H7 (cell line): ENCODE measurements around the gene EPS8L3. TPM values are rescaled to one million over a fixed set of nuclear protein-coding genes. Genes with fewer than 3 reads are reported as not detected.

Experiments used
- DNase-seq: peaks from one replicate; pipeline ENCODE4 v3.0.0; 2012
- H3K27me3 ChIP-seq: 2 replicates; pipeline ENCODE4 v1.6.0; 2011; ENCODE audit warnings: mild to moderate bottlenecking, low read length; ENCODE audit not compliant: control insufficient read depth, insufficient read depth
- H3K36me3 ChIP-seq: replicated peaks from 2 replicates; pipeline ENCODE4 v1.5.1; 2011; ENCODE audit warnings: low read length; ENCODE audit not compliant: control insufficient read depth, insufficient read depth
- H3K4me3 ChIP-seq: 2 replicates; pipeline ENCODE4 v1.5.1; 2011; ENCODE audit warnings: low read depth, mild to moderate bottlenecking, control low read depth, low read length, moderate library complexity; ENCODE audit not compliant: insufficient read depth
- total RNA-seq: library from RNA; depleted of rRNA; stranded (reverse); fragments of >200 nt; shearing (Covaris generic); gene quantifications from 2 replicates; pipeline ENCODE4 v1.2.3, GENCODE V29; 2014

EPS8L3 gene
- total RNA-seq, 1 experiment from 2014 or later, result not detected

- Histone ChIP-seq H3K36me3 (no peaks in the 10 kb centered on the region), H3K27me3 (no peaks in the 10 kb centered on the region), H3K4me3 (no peak overlapping the region)
- no peak for DNase-seq
Measured at GRCh38 chr1:109726007-109726406, 37.7 kb downstream of the EPS8L3 start.

DNA sequence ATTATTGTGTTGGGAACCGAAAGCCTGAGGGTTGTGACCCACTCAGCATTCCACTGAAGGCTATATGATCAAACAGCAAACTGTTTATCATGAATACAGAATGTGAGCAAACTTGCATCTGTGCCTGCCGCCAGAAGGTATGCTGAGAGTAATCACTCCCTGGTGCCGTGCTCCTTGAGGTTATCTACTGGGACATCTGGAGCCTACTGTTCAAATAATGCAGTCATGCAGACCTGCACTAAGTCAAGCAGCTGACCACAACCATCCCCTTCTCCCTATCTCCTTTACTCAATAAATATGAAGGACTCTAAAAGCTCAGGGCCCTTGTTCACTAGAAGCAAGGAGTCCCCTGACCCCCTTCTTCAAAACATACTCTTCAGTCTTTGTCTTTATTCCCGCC lies 38.2 kb downstream of the EPS8L3 start:
- no peaks in the 10 kb centered on the region for H3K27me3 ChIP-seq
- no peak overlapping the region for H3K4me3 ChIP-seq
- H3K36me3 ChIP-seq, result no peaks in the 10 kb centered on the region
- DNase-seq, result no peak

- Histone ChIP-seq H3K27me3 (no peaks in the 10 kb centered on the region), H3K36me3 (no peaks in the 10 kb centered on the region), H3K4me3 (no peak overlapping the region)
- no peak for DNase-seq
Measured at GRCh38 chr1:109724933-109725332, 38.8 kb downstream of the EPS8L3 start.

DNA sequence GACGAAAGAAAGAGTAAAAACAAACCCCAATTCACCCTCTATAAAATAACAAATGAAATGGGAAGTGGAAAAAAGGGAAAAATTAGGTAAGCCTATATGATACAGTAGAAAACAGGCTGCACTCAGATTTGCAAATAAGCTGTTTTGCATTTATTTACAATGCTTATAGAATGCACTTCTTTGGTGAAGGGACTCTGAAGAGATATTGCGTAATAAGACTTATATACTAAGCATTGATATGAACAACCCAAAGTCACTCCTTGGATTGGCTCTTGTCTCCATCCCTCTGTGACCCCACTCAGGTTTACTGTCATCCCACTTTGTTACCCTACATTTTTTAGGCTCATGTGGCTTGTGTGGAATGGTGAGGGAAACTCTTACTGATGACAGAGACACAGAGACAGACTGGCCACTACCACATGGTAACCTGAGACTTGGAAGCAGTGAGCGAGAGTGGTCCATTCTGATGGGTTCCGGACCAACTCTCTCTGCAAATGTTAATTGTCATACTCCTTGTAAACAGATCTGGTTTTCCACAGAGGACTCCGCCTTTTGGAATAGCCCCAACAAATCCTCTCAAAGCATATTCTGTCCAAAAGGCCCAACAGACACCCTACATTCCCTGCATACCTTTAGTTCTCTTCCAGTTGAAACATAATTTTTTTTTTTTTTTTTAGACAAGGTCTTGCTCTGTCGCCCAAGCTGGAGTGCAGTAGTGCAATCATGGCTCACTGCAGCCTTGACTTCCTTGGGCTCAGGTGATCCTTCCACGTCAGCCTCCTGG lies 40.6 kb downstream of the EPS8L3 start:
- Histone ChIP-seq H3K27me3 (no peaks in the 10 kb centered on the region), H3K4me3 (no peak overlapping the region), H3K36me3 (no peaks in the 10 kb centered on the region)
- DNase-seq, result no peak

DNA sequence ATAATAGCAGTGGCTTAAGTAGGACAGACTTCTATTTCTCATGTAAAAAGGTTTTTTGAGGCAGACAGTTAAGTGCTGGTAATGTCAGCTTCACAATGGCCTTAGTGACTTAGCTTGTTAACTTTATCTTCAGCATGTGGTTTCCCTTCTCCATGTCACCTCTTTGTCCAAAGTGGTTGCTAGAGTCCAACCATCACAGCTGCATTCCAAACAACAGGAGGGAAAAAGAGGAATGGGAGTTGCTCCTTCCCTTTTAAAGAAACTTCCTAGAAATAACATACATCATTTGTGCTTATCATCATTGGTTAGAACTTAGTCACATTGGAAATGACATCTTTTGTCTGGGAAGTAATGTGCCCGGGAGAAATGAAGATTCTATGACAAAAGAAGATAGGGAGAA lies 41.8 kb downstream of the EPS8L3 start:
- DNase-seq, result no peak
- no peak overlapping the region for H3K4me3 ChIP-seq
- H3K27me3 ChIP-seq, result no peaks in the 10 kb centered on the region; the same call in 1 of the 2 replicates
- H3K36me3 ChIP-seq, result no peaks in the 10 kb centered on the region

- no peaks in the 10 kb centered on the region for H3K36me3 ChIP-seq
- no peaks in the 10 kb centered on the region; the same call in 1 of the 2 replicates for H3K27me3 ChIP-seq
- no peak overlapping the region for H3K4me3 ChIP-seq
- DNase-seq, result no peak
Measured at GRCh38 chr1:109721042-109721441, 42.7 kb downstream of the EPS8L3 start.

DNA sequence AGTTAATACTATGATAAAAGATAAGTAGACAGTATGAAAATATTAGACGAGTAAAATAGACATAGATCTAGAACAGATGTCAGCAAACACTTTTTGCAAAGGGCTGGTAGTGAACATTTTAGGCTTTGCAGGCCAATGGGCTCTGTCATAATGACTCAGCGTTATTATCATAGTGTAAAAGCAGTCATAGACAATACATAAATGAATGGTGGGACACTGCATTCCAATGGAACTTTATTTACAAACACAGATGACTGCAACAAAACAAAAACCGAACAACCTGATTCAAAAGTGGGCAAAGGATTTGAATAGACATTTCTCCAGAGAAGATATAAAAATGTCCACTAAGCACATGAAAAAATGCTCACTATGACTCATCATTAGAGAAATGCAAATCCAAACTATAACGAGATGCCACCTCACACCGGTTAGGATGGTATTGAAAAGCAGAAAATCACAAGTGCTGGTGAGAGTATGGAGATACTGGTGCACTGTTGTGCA lies 44.3 kb downstream of the EPS8L3 start:
- Histone ChIP-seq H3K4me3 (no peak overlapping the region), H3K36me3 (no peaks in the 10 kb centered on the region), H3K27me3 (no peaks in the 10 kb centered on the region; the same call in 1 of the 2 replicates)
- no peak for DNase-seq

DNA sequence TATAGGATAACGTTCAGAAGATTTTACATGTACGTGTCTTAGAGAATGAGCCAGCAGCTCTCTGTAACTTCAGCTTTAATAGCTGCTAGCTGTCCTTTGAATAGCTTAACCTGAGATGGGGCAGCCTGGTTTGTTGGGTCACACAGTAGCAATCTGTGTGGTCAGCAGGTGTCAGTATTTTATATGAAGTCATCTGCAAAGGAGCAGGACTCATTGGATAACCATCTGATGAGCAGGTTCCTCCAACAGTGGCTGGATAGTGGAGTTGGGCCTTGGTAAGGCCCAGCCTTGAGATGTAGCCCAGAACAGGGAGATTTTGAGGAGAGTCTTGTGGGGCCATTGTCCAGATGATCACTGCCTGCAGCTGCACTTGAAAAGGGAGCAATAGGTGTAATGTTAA lies 45.2 kb downstream of the EPS8L3 start:
- H3K36me3 ChIP-seq, result no peaks in the 10 kb centered on the region
- peak; percentile 54 for DNase-seq
- no peak overlapping the region for H3K4me3 ChIP-seq
- no peaks in the 10 kb centered on the region; the same call in 1 of the 2 replicates for H3K27me3 ChIP-seq

DNA sequence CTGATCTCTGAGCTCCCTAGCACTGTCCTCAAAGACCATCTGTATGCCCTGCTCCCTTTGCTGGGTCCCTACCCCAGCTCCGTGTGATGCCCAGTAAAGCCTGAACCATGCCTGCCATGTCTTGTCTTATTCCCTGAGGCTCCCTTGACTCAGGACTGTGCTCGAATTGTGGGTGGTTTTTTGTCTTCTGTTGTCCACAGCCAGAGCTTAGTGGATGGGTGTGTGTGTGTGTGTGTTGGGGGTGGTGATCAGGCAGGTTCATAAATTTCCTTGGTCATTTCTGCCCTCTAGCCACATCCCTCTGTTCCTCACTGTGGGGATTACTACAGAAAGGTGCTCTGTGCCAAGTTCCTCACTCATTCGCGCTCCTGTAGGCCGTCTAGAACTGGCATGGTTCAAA lies 46.0 kb downstream of the EPS8L3 start:
- no peak for DNase-seq
- Histone ChIP-seq H3K4me3 (no peak overlapping the region), H3K27me3 (no peaks in the 10 kb centered on the region; the same call in 1 of the 2 replicates), H3K36me3 (no peaks in the 10 kb centered on the region)

GRCh38 chr1:109716570-109717090 lies 47.1 kb downstream of the EPS8L3 start:
- DNase-seq, result no peak
- Histone ChIP-seq H3K27me3 (no peaks in the 10 kb centered on the region; the same call in 1 of the 2 replicates), H3K36me3 (no peaks in the 10 kb centered on the region), H3K4me3 (no peak overlapping the region)

DNA sequence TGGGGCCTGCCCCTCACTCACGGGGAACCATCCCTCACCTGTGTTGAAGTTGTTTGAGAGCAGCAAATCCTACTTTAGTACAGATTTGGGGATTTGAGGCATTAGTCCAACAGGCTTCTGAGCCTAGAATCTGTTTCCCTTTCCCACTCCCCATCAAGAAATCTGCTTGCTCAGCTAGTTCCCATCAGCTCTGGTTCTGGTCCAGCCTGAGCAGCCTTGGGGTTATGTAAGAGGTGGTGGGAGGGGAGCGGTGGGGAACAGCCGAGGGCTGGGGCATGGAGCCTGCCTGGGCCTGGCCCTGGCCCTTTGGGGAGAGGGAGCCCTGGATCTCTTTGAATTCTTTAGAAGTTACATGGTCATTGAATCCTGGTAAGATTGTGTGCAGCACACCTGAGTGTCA lies 47.6 kb downstream of the EPS8L3 start:
- Histone ChIP-seq H3K27me3 (no peaks in the 10 kb centered on the region; the same call in 1 of the 2 replicates), H3K4me3 (no peak overlapping the region), H3K36me3 (no peaks in the 10 kb centered on the region)
- peak; percentile 15 for DNase-seq

- H3K4me3 ChIP-seq, result no peak overlapping the region
- H3K27me3 ChIP-seq, result no peaks in the 10 kb centered on the region; the same call in 1 of the 2 replicates
- peak; percentile 2 for DNase-seq
Measured at GRCh38 chr1:109714661-109715372, 48.9 kb downstream of the EPS8L3 start.

DNA sequence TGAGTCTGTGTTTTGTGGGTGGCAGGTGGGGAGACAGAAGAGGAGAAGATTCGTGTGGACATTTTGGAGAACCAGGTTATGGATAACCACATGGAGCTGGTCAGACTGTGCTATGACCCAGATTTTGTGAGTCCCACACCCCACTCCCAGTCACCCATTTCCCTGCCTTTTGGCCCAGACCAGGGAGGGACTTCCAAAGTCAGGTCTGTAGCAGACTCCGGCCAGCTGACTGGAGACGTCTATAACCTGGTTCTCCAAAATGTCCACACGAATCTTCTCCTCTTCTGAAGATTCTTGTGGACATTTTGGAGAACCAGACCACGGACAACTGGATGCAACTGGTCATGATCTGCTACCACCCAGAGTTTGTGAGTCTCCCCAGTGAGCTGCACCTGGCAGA lies 50.1 kb downstream of the EPS8L3 start:
- H3K27me3 ChIP-seq, result no peaks in the 10 kb centered on the region; the same call in 1 of the 2 replicates
- no peaks in the 10 kb centered on the region for H3K36me3 ChIP-seq
- peak; percentile 2 for DNase-seq
- no peak overlapping the region for H3K4me3 ChIP-seq

More at GRCh38 chr1:109714661-109715372, 48.9 kb downstream of the EPS8L3 start:
- H3K36me3 ChIP-seq, result no peaks in the 10 kb centered on the region

DNA sequence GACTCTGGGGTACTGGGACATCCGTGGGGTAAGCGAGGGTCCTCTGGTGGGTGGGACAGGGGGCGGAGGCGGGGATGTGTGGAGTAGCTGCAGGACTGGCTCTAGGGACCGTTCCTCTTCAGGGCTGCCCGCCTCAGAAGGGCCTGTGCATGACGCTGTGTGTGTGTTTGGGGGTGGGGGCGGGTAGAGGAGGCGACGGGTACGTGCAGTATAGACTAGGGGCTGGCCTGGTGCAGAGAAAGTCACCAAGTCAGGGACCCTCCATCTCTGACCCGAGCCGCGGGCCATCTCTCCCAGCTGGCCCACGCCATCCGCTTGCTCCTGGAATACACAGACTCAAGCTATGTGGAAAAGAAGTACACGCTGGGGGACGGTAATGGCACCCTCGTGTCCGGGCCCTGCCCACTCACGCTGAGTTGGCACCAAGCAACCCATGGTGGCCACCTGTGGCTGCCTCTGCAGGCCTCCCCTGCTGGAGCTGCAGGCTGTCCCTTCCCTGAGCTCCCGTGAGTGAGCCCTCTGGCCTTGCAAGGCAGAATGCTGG lies 51.3 kb downstream of the EPS8L3 start:
- Histone ChIP-seq H3K4me3 (no peak overlapping the region), H3K27me3 (no peaks in the 10 kb centered on the region; the same call in 1 of the 2 replicates), H3K36me3 (no peaks in the 10 kb centered on the region)
- no peak for DNase-seq
